HAP-1 (cell line): Measurements from ENCODE around the gene NUP188.
"Not testable (repeated sequence)": the region's sequence is repeated elsewhere in the genome, so short reads cannot be mapped to it uniquely, and the experiment has no call there.

Experiments used
- DNase-seq, 2 experiments: peaks; one replicate each; pipeline ENCODE4 v3.0.0-alpha.2; 2016 to 2020; ENCODE audit warnings: low spot score in 2 of 2
- H3K27me3 ChIP-seq: fragments of 250-450 bp; sonication (Bioruptor Pico); 2 replicates; pipeline ENCODE4 v1.5.1; 2020; ENCODE audit warnings: low read depth, mild to moderate bottlenecking, moderate library complexity
- H3K36me3 ChIP-seq: fragments of 250-450 bp; sonication (Bioruptor Pico); replicated peaks from 2 replicates; pipeline ENCODE4 v1.5.1; 2020; ENCODE audit warnings: mild to moderate bottlenecking
- H3K4me1 ChIP-seq: fragments of 250-450 bp; sonication (Bioruptor Pico); 2 replicates; pipeline ENCODE4 v1.5.1; 2020; ENCODE audit warnings: mild to moderate bottlenecking
- H3K4me3 ChIP-seq: fragments of 250-450 bp; sonication (Bioruptor Pico); 2 replicates; pipeline ENCODE4 v1.5.1; 2020; ENCODE audit warnings: mild to moderate bottlenecking, moderate library complexity
- H3K9me3 ChIP-seq: fragments of 250-450 bp; sonication (Bioruptor Pico); 2 replicates; pipeline ENCODE4 v1.5.1; 2020; ENCODE audit warnings: mild to moderate bottlenecking, moderate library complexity
- in situ Hi-C: fragments of 300-500 bp; cut with MboI; formaldehyde crosslinking; loops from 3 replicates; pipeline ENCODE4 v1.14.3; 2020; ENCODE audit warnings: low sequenced_read_pairs, inconsistent platforms, mixed read lengths

The NUP188 gene

GRCh38 chr9:128999581-129000206 lies 52.2 kb downstream of the NUP188 start:
- in situ Hi-C loops = no loop called here
- no peaks in the 10 kb centered on the region for H3K9me3 ChIP-seq
- H3K4me3 ChIP-seq = no peak overlapping the region
- H3K27me3 ChIP-seq = no peaks in the 10 kb centered on the region
- no peaks in the 10 kb centered on the region for H3K4me1 ChIP-seq
- peaks cover 94% of the 10 kb centered on the region for H3K36me3 ChIP-seq
- DNase-seq = no peak

- peaks cover 94% of the 10 kb centered on the region for H3K36me3 ChIP-seq
- in situ Hi-C loops = no loop called here
Observed at GRCh38 chr9:129001504-129002325, 54.2 kb downstream of the NUP188 start.

GRCh38 chr9:129002992-129003391 lies 55.5 kb downstream of the NUP188 start:
- peaks cover 93% of the 10 kb centered on the region for H3K36me3 ChIP-seq
- in situ Hi-C loops = no loop called here

More at GRCh38 chr9:129001504-129002325, 54.2 kb downstream of the NUP188 start:
- H3K9me3 ChIP-seq = no peaks in the 10 kb centered on the region
- DNase-seq = no peak
- H3K4me1 ChIP-seq = no peaks in the 10 kb centered on the region
- H3K27me3 ChIP-seq = no peaks in the 10 kb centered on the region
- no peak overlapping the region for H3K4me3 ChIP-seq

GRCh38 chr9:129004173-129004572 lies 56.7 kb downstream of the NUP188 start:
- H3K9me3 ChIP-seq, in situ Hi-C loops, H3K27me3 ChIP-seq, DNase-seq, H3K4me3 ChIP-seq, H3K4me1 ChIP-seq: not testable (repeated sequence)
- H3K36me3 ChIP-seq = peaks cover 86% of the 10 kb centered on the region

More at GRCh38 chr9:129002992-129003391, 55.5 kb downstream of the NUP188 start:
- H3K4me1 ChIP-seq = no peaks in the 10 kb centered on the region
- H3K4me3 ChIP-seq = no peak overlapping the region
- no peaks in the 10 kb centered on the region for H3K27me3 ChIP-seq
- no peak for DNase-seq
- no peaks in the 10 kb centered on the region for H3K9me3 ChIP-seq

GRCh38 chr9:129005336-129005997 lies 58.0 kb downstream of the NUP188 start:
- peaks cover 73% of the 10 kb centered on the region for H3K36me3 ChIP-seq
- in situ Hi-C loops = no loop called here

GRCh38 chr9:129006328-129007034 lies 59.0 kb downstream of the NUP188 start:
- no peak overlapping the region for H3K4me3 ChIP-seq
- peak; percentile 57 to 79 for DNase-seq
- no peaks in the 10 kb centered on the region for H3K9me3 ChIP-seq
- H3K4me1 ChIP-seq = no peaks in the 10 kb centered on the region
- in situ Hi-C loops = no loop called here
- peaks cover 63% of the 10 kb centered on the region for H3K36me3 ChIP-seq
- H3K27me3 ChIP-seq = no peaks in the 10 kb centered on the region

More at GRCh38 chr9:129005336-129005997, 58.0 kb downstream of the NUP188 start:
- Histone ChIP-seq H3K4me3 (no peak overlapping the region), H3K4me1 (no peaks in the 10 kb centered on the region), H3K27me3 (no peaks in the 10 kb centered on the region), H3K9me3 (no peaks in the 10 kb centered on the region)
- no peak for DNase-seq

GRCh38 chr9:129007035-129007765 lies 59.7 kb downstream of the NUP188 start:
- H3K27me3 ChIP-seq = no peaks in the 10 kb centered on the region
- no peaks in the 10 kb centered on the region for H3K9me3 ChIP-seq
- no peak overlapping the region for H3K4me3 ChIP-seq
- in situ Hi-C loops = no loop called here
- H3K36me3 ChIP-seq = peaks cover 55% of the 10 kb centered on the region
- no peaks in the 10 kb centered on the region for H3K4me1 ChIP-seq
- no peak for DNase-seq

GRCh38 chr9:129007766-129008468 lies 60.4 kb downstream of the NUP188 start:
- no peaks in the 10 kb centered on the region for H3K9me3 ChIP-seq
- DNase-seq = no peak
- H3K36me3 ChIP-seq = peaks cover 48% of the 10 kb centered on the region
- H3K4me3 ChIP-seq = no peak overlapping the region
- H3K4me1 ChIP-seq = no peaks in the 10 kb centered on the region
- in situ Hi-C loops = no loop called here
- no peaks in the 10 kb centered on the region for H3K27me3 ChIP-seq

GRCh38 chr9:129008469-129008965 lies 61.0 kb downstream of the NUP188 start:
- no peaks in the 10 kb centered on the region for H3K9me3 ChIP-seq
- no peaks in the 10 kb centered on the region for H3K4me1 ChIP-seq
- no peak for DNase-seq
- in situ Hi-C loops = no loop called here
- no peak overlapping the region for H3K4me3 ChIP-seq
- H3K36me3 ChIP-seq = peaks cover 44% of the 10 kb centered on the region
- H3K27me3 ChIP-seq = no peaks in the 10 kb centered on the region

GRCh38 chr9:129008986-129009583 lies 61.6 kb downstream of the NUP188 start:
- H3K36me3 ChIP-seq = peaks cover 47% of the 10 kb centered on the region
- in situ Hi-C loops = no loop called here
- H3K4me1 ChIP-seq = no peaks in the 10 kb centered on the region

GRCh38 chr9:129009584-129010141 lies 62.2 kb downstream of the NUP188 start:
- no peaks in the 10 kb centered on the region for H3K4me1 ChIP-seq
- H3K27me3 ChIP-seq = no peaks in the 10 kb centered on the region
- H3K36me3 ChIP-seq = peaks cover 48% of the 10 kb centered on the region
- H3K4me3 ChIP-seq = no peak overlapping the region
- no peak for DNase-seq
- in situ Hi-C loops = no loop called here
- no peaks in the 10 kb centered on the region for H3K9me3 ChIP-seq

More at GRCh38 chr9:129008986-129009583, 61.6 kb downstream of the NUP188 start:
- DNase-seq = no peak
- H3K27me3 ChIP-seq = no peaks in the 10 kb centered on the region
- H3K4me3 ChIP-seq = no peak overlapping the region
- H3K9me3 ChIP-seq = no peaks in the 10 kb centered on the region
